Breast epithelium (tissue), 4 donors: Measurements from ENCODE around the gene ADIPOR1. TPM values are rescaled to one million over a fixed set of nuclear protein-coding genes. Genes with fewer than 3 reads are reported as not detected.
"Not testable (repeated sequence)": the region's sequence is repeated elsewhere in the genome, so short reads cannot be mapped to it uniquely, and the experiment has no call there.

Experiments used
- DNase-seq, 2 donors: peaks; one replicate each; pipeline ENCODE4 v3.0.0-alpha.2; 2019; ENCODE audit warnings: low spot score in 2 of 2
- H3K27ac ChIP-seq, 2 donors: fragments of 200-600 bp; sonication (generic) in 1 of 2; one replicate each; pipeline ENCODE4 v1.5.1; 2016 to 2019; ENCODE audit warnings: mild to moderate bottlenecking in 1 of 2
- H3K27me3 ChIP-seq, 2 donors: fragments of 200-600 bp; sonication (generic) in 1 of 2; one replicate each; pipeline versions ENCODE4 v1.5.1 to v1.6.0; 2017 to 2019; ENCODE audit warnings: control low read depth in 1 of 2, mild to moderate bottlenecking in 1 of 2
- H3K36me3 ChIP-seq: fragments of 200-600 bp; one replicate; pipeline ENCODE4 v1.5.1; 2019
- H3K4me1 ChIP-seq, 2 donors: fragments of 200-600 bp; sonication (generic); one replicate each; pipeline ENCODE4 v1.5.1; 2016 to 2019; ENCODE audit warnings: control low read depth in 1 of 2
- H3K4me3 ChIP-seq, 3 donors: fragments of 200-600 bp; sonication (generic); 1 replicate in 2 of 3; 2 replicates in 1 of 3; pipeline ENCODE4 v1.5.1; 2016 to 2019; ENCODE audit warnings: mild to moderate bottlenecking in 3 of 3, moderate library complexity in 2 of 3
- H3K9me3 ChIP-seq, 2 donors: fragments of 200-600 bp; sonication (generic) in 1 of 2; one replicate each; pipeline ENCODE4 v1.5.1; 2016 to 2019; ENCODE audit warnings: control low read depth in 1 of 2
- CTCF ChIP-seq, 3 donors: fragments of 450-650 bp; IDR thresholded peaks; one replicate each; pipeline ENCODE4 v1.5.1; 2016 to 2017; ENCODE audit warnings: antibody characterized with exemption in 3 of 3, mild to moderate bottlenecking in 3 of 3, moderate library complexity in 3 of 3
- POLR2A ChIP-seq: fragments of 450-650 bp; IDR thresholded peaks from one replicate; pipeline ENCODE4 v1.6.1; 2016; ENCODE audit warnings: antibody characterized with exemption, mild to moderate bottlenecking, moderate library complexity
- POLR2AphosphoS5 ChIP-seq, 3 donors: sonication (generic); formaldehyde crosslinking; IDR thresholded peaks; one replicate each; pipeline ENCODE4 v1.6.1; 2017; ENCODE audit warnings: antibody characterized with exemption in 3 of 3
- intact Hi-C: fragments of 100-400 bp; cut with DNase I; formaldehyde crosslinking; loops from one replicate; pipeline ENCODE4 v1.15.1; 2023; ENCODE audit warnings: low total_unique reads
- total RNA-seq, 3 donors: library from RNA; depleted of rRNA; stranded (reverse); fragments of >200 nt; gene quantifications; one replicate each; pipeline ENCODE4 v1.1.0, GENCODE V29; 2016

ADIPOR1 gene
- total RNA-seq, 3 donors from 2014 or later, result 87.2 to 143 (median 87.5) TPM

GRCh38 chr1:202987922-202988583, 29.9 kb upstream of the ADIPOR1 start:
- DNase-seq, result no peak
- Histone ChIP-seq H3K36me3 (no peaks in the 10 kb centered on the region), H3K27ac (no peak overlapping the region), H3K9me3 (no peaks in the 10 kb centered on the region), H3K27me3 (no peaks in the 10 kb centered on the region), H3K4me1 (no peaks in the 10 kb centered on the region), H3K4me3 (no peak overlapping the region)
- intact Hi-C loops, result no loop called here
- TF ChIP-seq CTCF (IDR thresholded peaks at IDR 0.05) (no peak), POLR2AphosphoS5 (IDR thresholded peaks at IDR 0.05) (no peak), POLR2A (no peak)

GRCh38 chr1:202987255-202987654, 29.1 kb upstream of the ADIPOR1 start:
- no peak for DNase-seq
- Histone ChIP-seq H3K4me1 (no peaks in the 10 kb centered on the region), H3K36me3 (no peaks in the 10 kb centered on the region), H3K9me3 (no peaks in the 10 kb centered on the region), H3K4me3 (no peak overlapping the region), H3K27ac (no peak overlapping the region), H3K27me3 (no peaks in the 10 kb centered on the region)
- intact Hi-C loops, result no loop called here
- no peak for TF ChIP-seq CTCF (IDR thresholded peaks at IDR 0.05)
- TF ChIP-seq POLR2A, result no peak
- TF ChIP-seq POLR2AphosphoS5 (IDR thresholded peaks at IDR 0.05), result no peak

- H3K4me1 ChIP-seq, DNase-seq, intact Hi-C loops, H3K9me3 ChIP-seq, H3K27me3 ChIP-seq, H3K4me3 ChIP-seq, H3K36me3 ChIP-seq, H3K27ac ChIP-seq: not testable (repeated sequence)
These were observed 28.0 kb upstream of the ADIPOR1 start for GRCh38 chr1:202986120-202986519.

- H3K4me1 ChIP-seq, result no peaks in the 10 kb centered on the region
- TF ChIP-seq POLR2AphosphoS5 (IDR thresholded peaks at IDR 0.05) (no peak), POLR2A (no peak), CTCF (IDR thresholded peaks at IDR 0.05) (no peak)
- H3K27ac ChIP-seq, result no peak overlapping the region
- intact Hi-C loops, result no loop called here
- H3K9me3 ChIP-seq, result no peaks in the 10 kb centered on the region
- no peak overlapping the region for H3K4me3 ChIP-seq
- H3K36me3 ChIP-seq, result no peaks in the 10 kb centered on the region
- no peaks in the 10 kb centered on the region for H3K27me3 ChIP-seq
- no peak for DNase-seq
These were observed 24.8 kb upstream of the ADIPOR1 start for GRCh38 chr1:202982715-202983430.

- DNase-seq, result no peak
- Histone ChIP-seq H3K27ac (no peak overlapping the region), H3K36me3 (no peaks in the 10 kb centered on the region), H3K9me3 (no peaks in the 10 kb centered on the region), H3K4me3 (no peak overlapping the region), H3K27me3 (no peaks in the 10 kb centered on the region), H3K4me1 (no peaks in the 10 kb centered on the region)
- intact Hi-C loops, result no loop called here
- TF ChIP-seq POLR2AphosphoS5 (IDR thresholded peaks at IDR 0.05) (no peak), POLR2A (no peak), CTCF (IDR thresholded peaks at IDR 0.05) (no peak)
These were observed 23.8 kb upstream of the ADIPOR1 start for GRCh38 chr1:202981939-202982338.
